Heart left ventricle (tissue), 13 donors: ENCODE measurements around the gene SENP8.

Experiments used
- CTCF ChIP-seq, 12 donors: fragments of 200-600 bp; sonication (generic) in 4 of 12; IDR thresholded peaks; one replicate each; pipeline versions ENCODE4 v1.5.0 to v1.8.0; 2018 to 2022; ENCODE audit warnings: antibody characterized with exemption in 12 of 12, mild to moderate bottlenecking in 5 of 12
- POLR2A ChIP-seq, 2 donors: fragments of 450-650 bp; IDR thresholded peaks; one replicate each; pipeline ENCODE4 v1.6.1; 2017; ENCODE audit warnings: antibody characterized with exemption in 2 of 2, mild to moderate bottlenecking in 2 of 2, moderate library complexity in 2 of 2
- donor health status: ischemic (EF 13 %, LVEDD 7.1; RV severe dilation, severe dysfunction).
- donor health status: DM: no; HTN: yes; CAD: no.
- donor health status: DM: no; HTN: no; CAD: no.
- donor health status: ischemic (EF 25% LVEDD 6.9; RV normal size, moderate dysfunction).
- donor health status: ischemic (EF 25% LVEDD 5.7; RV mildly dilated, moderate dysfunction).
- donor health status: ischemic (EF 35%, LVEDD 5.7; RV mildly dilated, moderate dysfunction).
- donor health status: nonischemic (EF 11% LVEDD 7.7; RV severe dilation, severe dysfunction).
- donor health status: DM: yes; HTN: yes; CAD: no.
- donor health status: PGD.
- donor health status: ischemic (EF 29% LVEDD 5.4; RV normal size, mild dysfunction).
- donor health status: nonischemic (EF 23%, LVEDD 6.1; RV moderate dilation, normal function).

- TF ChIP-seq CTCF (IDR thresholded peaks at IDR 0.05) = no peak
- no peak for TF ChIP-seq POLR2A (IDR thresholded peaks at IDR 0.05)
Measured at GRCh38 chr15:72086010-72086697, 32.0 kb upstream of the SENP8 start.
